ENCODE measurements around the gene VPS29.
A peak's percentile ranks its signal among the peaks of the same experiment; 100 is the strongest.
"Not testable (repeated sequence)": the region's sequence is repeated elsewhere in the genome, so short reads cannot be mapped to it uniquely, and the experiment has no call there.

Gene VPS29

DNA sequence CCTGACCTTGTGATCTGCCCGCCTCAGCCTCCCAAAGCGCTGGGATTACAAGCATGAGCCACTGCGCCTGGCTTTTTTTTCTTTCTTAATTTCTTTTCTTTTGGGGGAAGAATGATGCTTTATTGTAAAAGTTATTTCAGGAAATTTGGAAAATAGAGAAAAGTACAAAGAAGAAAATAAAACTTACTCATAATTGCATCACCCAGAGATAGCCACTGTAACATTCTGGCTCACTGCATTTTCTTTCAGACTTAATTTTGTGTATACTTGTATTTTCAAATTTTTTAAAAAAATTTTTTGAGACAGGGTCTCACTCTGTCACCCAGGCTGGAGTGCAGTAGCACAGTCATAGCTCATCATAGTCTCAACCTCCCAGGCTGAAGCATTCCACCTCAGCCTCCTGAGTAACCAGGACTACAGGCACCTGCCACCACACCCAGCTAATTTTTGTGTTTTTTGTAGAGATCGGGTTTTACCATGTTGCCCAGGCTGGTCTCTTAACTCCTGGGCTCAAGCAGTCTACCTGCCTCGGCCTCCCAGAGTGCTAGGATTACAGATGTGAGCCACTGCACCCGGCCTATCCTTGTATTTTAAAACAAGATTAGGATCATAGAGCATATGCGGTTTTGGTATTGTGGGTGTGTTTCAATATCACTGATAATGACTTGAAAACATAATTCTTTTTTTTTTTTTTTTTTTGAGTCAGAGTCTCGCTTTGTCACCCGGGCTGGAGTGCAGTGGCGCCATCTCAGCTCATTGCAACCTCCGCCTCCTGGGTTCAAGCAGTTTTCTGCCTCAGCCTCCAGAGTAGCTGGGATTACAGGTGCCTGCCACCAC, 19.2 kb upstream of the VPS29 start:
- not testable (repeated sequence) for DNase-seq

DNA sequence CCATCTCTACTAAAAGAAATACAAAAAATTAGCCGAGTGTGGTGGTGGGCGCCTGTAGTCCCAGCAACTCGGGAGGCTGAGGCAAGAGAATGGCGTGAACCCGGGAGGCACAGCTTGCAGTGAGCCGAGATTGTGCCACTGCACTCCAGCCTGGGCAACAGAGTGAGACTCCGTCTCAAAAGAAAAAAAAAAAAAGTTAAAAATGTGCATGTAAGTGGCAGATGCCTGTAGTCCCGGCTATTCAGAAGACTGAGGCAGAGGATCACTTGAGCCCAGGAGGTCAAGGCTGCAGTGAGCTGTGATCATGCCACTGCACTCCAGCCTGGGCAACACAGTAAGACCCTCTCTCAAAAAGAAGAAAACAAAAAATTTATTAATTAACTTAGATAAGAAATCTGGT, 16.1 kb upstream of the VPS29 start:
- not testable (repeated sequence) for DNase-seq

DNA sequence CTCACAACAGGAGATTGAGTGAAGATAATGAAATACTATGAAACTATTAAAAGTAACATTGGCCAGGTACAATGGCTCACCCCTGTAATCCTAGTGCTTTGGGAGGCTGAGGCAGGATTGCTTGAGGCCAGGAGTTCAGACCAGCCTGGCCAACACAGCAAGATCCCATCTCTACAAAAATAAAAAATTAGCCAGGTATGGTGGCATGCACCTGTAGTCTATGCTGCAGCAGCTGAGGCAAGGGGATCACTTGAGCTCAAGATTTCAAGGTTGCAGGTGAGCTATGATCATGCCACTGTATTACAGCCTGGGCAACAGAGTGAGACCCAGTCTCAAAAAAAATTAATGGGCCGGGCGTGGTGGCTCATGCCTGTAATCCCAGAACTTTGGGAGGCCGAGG, 15.1 kb upstream of the VPS29 start:
- DNase-seq = no peak

DNA sequence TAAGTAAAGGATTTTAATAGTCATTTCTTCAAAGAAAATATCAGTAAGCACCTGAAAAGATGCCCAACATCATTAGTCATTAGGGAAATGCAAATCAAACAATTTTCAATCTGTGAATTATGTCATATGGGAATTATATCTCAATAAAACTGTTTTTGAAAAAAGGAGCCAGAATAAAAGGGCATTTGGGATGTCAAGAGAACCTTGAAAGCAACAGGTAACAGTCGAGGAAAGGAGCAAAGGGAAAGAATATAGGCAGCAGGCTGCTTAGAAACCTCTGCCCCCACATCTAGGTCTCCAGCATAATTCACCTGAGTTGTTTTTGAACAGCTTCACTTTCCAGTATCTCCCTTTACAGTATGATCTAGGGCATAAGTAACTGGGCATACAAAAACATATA, 12.5 kb upstream of the VPS29 start:
- no peak for DNase-seq

DNA sequence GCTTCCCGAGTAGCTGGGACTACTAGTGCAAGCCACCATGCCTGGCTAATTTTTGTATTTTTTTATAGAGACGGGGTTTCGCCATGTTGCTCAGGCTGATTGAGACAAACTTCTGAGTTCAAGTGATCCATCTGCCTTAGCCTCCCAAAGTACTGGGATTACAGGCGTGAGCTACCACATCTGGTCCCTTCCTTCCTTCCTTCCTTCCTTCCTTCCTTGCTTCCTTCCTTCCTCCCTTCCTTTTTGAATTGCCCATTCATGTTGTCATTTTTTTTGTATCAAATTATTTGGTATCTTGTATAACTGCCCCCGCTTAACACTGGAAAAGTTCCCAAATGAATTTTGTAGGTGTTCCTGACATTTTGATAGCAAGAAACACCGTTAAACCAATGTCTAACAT, 11.9 kb upstream of the VPS29 start:
- DNase-seq = no peak

DNA sequence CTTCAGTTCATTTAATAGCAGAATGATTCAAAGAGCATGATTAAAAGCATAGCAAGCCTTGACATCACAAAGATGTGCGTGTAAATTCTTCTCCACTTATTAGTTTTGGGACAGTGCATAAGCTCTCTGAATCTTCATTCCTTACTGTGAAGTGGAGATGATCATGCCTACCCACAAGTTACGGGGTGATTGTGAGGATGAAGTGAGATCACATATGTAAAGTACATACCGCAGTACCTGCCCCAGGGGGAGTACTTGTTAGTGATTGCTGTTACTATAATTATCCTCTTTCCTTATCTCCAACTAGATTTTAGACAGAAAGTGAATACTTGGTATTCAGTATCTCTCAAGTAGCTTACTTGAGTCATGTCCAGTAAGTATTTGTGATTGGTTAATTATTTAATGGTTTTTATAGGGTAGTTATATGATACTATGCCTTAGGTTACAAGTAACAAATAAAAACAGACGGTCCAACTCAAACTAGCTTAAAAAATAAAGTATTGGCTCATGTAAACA, 6.2 kb upstream of the VPS29 start:
- DNase-seq = no peak

DNA sequence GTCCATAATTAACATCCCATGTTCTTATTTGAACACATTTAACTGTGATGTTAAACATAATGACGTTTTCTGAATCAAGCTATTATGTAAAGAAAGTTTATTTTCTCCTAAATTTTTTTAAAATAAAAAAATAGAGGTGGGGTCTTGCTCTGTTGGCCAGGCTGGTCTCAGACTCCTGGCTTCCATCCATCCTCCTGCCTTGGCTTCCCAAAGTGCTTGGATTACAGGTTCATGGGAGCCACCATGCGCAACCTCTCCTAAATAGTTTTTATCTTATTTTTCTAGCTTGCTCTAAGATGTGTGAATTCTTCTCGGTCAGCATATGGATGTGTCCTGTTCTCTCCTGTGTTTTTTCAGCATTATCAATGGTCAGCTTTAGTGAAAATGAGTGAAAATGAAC, 3.4 kb upstream of the VPS29 start:
- no peak for DNase-seq

DNA sequence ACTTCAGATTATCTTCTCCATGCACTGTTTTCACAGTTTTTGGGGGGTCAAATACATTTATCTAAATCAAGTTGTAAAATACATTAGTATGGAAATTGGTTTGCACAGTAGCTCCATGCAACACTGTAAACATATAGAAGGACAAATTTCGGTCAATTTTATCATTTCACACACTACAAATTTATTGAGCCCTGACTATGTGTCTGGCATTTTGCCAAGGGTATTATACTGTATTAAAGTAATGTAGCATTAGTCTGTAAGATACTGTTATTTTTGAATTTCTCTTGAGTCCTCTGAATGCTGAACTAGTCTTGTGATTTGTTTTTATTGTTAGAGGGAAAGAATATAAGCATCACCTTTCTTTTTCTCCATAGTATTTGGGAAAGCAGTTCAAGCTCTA, 1.5 kb upstream of the VPS29 start:
- no peak for DNase-seq

DNA sequence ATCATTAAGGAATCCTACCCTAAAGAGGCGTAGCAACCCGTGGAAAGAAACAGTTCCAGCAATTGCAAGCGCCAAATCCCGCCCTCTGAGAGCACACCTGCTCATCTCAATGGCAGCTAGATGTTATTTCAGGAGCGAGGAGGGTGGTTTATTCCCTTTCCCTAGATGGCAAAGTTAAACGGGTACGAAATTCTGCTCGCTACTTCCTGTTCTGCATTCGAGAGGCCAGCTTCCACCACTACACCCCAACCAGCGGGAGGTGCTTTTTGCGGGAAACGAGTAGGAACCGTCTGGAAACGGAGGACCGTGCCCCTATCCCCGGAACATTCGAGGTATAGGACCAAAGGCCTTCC, 536 bp downstream of the VPS29 start:
- peak in 1 of 2 experiments; percentile 1 for DNase-seq

DNA sequence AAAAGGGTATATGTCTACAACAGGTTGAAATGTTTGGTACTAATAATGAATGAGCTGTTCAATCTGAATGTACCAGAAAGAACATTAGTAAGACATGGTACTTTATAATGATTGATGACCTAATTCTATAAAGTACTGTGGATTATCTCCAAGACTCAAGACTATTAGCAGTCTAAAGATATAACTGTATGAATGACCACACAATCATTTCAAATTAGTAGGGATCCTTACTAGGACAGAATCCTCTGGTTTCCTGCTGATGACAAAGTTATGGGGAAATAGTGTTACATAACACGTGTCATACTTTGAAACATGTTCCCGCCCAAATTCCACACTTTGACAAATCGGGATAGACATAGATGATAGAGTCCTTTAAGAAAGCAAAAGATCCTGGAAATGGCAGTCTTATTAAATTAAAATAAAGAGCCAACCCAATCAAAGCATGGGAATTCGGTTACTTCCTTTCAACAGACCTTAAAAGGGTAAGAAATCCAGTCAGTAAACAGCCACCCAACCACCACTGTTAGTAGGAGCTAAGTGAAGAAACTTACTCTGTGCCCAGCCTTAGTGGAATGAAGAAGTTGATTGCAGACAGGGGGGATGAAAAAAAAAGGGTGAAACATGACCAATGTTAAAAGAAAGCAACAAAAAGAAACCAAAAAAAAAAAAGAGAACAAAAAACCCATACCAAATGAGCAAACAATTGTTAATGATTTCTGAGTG, 2.8 kb downstream of the VPS29 start:
- DNase-seq = no peak

DNA sequence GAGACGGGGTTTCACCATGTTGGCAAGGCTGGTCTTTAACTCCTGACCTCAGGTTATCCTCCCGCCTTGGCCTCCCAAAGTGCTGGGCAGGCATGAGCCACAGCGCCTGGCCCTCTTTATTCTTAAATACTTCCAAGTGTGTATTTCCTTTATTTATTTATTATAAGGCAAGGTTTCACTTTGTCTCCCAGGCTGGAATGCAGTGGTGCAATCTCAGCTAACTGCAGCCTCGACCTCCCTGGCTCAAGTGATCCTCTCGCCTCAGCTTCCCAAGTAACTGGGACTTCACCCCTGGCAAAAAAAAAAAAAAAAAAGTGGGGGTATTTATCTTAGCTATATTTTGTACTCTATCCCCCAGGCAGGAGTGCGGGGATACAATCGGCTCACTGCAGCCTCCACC, 26.5 kb downstream of the VPS29 start:
- DNase-seq = no peak

DNA sequence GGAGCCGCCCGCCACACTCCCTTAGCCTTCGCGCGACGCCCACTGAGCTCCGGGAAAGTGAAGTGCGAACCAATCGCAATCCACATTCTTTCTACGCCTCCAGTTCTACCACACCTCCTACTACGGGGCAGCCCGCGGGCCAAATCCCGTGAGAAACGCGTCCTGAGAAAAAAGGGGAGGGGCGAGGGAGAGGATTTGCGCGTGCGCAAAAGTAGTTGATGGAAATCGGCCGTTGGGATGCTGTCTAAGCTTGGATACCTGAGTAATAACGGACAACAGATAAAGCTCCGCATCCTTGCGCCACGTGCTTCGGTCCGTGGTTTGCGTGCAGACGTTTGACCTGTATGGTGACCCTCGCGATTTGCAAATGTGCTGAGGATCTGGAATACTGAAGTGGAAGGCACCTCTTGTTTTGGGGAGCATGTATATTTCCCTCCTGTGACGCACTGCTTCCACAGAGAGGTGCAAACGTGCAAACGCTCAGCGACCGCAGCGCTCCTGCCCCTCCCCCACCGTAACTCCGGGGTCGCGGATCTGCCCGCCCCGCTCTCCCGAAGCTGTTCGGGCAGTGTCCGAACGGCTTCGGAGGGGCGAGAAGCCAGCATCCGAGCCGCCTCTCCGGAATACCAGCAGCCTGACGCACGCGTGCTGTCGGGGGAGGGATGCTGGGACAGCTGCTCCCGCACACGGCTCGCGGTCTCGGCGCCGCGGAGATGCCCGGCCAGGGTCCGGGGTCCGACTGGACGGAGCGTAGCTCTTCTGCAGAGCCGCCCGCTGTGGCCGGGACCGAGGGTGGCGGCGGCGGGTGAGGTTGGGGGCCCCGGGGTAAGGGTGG, 33.5 kb downstream of the VPS29 start, which contains the start of the genes FAM216A and GPN3:
Gene FAM216A, plus strand, starts transcription at position 632 of the 835 bp plus-strand sequence. Its CDS starts 31 bp downstream, at position 663.
Gene GPN3, minus strand, starts transcription at position 44 of the 835 bp plus-strand sequence. CDS start 54 bp downstream, outside the sequence.
- DNase-seq = peak; percentile 92 to 93

DNA sequence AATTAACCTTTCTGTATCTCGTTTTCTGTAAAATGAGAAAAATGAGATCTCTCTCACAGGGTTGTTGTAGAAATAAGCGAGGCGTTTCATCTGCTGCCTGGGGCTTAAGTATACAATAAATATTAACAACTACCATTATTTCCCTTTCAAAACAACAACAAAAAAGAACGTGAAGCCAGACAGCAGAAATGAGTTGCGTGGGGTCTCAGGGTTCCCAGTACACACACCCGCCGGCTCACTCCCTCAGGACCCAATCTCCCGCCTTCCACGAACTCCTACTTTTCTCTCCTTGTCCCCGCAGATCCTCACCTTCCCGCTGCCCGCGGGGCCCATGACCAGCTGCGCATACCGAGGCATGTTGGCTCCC, 34.1 kb downstream of the VPS29 start:
- no peak for DNase-seq

DNA sequence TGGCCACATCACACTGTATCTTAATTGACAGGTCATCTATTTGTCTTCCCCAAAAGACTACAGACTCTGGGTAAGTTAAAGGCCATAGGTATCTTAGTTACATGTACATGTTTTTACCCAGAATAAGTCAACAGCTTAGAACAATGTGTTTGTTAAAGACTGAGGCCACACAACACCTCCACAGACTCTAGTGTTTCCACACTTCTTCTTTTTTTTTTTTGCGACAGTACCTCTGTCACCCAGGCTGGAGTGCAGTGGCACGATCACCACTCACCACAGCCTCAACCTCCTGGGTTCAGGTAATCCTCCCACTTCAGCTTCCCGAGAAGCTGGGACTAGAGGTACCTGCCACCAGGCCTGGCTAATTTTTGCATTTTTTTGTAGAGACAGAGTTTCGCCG, 35.1 kb downstream of the VPS29 start:
- no peak for DNase-seq

DNA sequence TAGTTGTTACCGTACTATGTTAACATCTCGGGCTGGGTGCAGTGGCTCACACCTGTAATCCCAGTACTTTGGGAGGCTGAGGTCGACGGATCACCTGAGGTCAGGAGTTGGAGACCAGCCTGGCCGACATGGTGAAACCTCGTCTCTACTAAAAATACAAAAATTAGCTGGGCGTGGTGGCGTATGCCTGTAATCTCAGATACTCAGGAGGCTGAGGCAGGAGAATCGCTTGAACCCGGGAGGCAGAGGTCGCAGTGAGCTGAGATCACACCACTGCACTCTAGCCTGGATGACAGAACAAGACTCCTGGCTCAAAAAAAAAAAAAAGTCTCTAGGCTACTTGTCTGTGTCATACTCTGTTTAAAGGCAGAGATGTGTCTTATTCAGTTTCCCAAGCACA, 36.1 kb downstream of the VPS29 start:
- DNase-seq = not testable (repeated sequence)

DNA sequence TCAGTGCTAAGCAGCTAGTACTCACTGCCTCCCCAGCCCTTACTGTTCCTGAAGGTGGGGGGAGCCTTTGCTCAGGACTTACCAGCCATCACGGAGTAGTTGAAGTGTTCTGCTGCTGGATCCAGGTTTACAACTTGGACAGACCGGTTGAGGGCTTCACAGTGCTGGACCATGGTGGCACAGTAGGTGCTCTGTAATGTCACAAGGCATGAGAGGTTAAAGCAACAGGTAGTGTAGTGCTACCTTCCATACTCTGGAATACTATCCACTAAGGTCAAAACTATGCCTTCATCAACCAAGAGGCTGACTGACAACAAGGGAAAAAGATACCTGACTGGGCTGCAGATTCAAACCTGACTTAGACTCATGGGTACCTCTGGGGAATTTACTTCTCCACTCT, 36.9 kb downstream of the VPS29 start:
- no peak for DNase-seq

DNA sequence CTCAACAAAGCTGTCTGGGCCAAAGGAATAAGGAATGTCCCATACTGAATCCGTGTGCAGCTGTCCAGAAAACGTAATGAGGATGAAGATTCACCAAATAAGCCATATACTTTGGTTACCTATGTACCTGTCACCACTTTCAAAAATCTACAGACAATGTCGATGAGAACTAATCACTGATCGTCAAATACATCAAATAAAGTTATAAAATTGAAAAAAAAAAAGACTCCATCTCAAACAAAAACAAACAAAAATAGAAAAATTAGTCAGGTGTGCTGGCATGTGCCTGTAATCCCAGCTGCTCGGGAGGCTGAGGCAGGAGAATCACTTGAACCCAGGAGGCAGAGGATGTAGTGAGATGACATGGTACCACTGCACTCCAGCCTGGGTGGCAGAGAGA, 40.7 kb downstream of the VPS29 start:
- DNase-seq = not testable (repeated sequence)

DNA sequence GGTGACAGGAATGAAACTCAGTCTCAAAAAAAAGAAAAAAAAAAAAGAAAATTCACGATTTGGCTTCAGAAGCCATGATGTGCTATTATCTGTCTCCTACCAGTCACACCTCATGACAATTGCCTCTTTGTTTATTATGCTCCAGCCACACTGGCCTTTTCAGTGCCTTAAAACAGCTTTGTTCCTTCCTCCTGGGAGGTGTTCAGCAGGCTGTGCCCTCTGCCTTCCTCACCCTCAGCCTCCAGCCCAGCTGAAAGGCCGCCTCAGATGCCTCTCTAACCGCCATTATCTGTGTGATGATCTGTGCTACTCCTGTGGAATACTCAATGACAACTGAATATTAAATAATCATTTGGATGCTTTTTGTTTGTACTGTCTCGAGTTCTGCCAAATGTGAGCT, 43.2 kb downstream of the VPS29 start:
- no peak for DNase-seq

DNA sequence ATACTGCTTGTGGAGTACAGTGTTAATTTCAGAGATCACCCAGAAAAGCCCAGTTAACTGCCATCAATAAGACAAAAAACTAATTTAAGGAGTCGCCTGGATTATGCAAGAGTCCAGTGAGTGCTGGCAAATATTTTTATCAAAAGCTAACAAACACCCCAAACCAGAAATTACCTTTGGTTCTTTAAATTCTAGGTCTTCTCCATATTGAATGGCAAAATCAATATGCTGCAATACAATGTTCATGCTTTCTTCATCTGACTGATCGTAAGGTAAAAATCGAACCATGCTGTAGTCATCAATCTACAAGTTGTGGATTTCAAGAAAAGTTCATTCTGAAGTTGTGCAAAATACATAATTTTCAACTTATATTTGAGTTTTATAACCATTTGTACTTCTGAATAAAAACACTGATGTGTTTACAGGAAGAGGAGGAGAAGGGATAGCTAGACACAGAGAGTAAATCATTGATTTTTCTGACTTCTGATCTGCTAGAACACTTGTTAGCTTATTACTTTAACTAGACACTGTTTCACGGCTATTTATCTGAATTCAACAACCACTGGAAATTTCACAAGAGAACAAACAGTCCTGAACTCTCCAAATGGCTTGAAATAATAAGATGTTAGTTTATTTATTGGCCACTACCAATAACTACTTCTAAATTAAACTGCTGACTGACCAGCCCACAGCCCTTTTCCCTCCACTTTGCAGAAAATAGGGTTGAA, 48.2 kb downstream of the VPS29 start:
- no peak for DNase-seq

DNA sequence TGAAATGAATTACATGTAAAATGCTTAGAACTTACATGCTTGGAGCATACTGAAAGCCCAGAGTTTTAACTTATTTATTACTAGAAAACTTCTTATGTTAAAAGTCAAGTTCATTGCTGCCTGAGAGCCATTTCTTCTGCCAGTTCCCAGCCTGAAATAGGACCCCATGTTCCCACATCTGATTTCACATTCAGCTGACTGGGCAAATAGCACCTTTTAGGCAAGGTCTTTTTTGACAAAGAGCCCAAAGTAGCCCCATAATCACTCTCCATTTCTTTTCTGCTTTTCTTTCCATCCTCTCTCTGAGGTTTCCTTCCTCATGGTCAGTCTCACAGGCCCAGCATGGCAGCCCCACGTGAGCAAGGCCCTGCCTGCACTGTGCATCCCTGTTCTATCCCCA, 50.6 kb downstream of the VPS29 start:
- DNase-seq = no peak

DNA sequence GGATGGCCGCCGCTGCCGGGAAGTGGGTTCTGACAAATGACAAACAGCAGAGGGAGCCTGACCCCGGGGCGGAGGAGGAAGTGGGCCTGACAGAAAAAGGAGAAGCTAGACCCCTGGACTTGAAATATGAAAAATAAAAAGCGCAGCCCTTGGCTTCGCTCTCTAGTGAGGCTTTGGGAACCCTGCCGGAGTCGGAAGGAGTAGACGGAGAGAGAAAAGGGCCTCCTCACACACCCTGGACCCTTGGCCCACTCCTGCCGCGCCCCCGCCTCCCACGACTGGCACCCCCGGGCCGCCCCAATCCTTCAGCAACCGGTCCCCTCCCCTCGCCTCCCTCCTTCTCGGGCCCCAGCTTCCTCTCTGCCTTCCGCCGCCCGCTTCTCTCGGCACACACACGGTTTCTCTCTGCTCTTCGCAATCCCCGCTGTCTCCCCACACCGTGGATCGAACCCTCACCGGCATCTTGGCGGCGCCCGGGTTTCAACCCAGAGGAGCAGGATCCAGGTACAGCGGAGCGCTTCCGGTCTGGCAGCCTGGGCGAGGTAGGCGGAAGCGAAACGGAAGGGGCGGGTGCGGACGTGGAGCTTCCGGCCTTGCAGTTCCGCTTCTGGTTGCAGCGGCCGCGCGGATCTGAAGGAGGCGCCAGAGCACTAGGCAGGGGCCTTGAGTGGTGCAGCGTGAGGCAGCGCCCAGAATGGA, 52.0 kb downstream of the VPS29 start, which contains the start of gene ARPC3:
Gene ARPC3, minus strand, starts transcription at position 539 of the 699 bp plus-strand sequence. Its CDS starts 77 bp downstream, at position 462.
- DNase-seq = peak; percentile 94 to 95

DNA sequence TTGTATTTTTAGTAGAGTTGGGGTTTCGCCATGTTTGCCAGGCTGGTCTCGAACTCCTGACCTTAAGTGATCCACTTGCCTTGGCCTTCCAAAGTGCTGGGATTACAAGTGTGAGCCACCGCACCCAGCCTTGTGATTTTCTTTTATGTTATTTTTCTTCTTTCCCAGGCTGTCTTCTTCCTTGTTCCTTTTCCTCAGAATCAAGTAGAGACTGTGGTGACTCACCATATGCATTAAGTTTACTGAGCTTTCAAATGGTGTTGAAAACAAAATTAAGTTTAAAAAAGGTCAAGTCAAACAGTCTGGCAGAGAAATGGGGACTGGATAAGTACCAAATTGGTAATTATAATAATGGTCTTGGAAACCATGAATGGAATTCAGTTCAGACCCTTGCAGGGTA, 57.5 kb downstream of the VPS29 start:
- no peak for DNase-seq

Data from activated CD4-positive, alpha-beta T cell treated with anti-CD3 and anti-CD28 coated beads, Interleukin-2, amount 50 U/mL, for 4 hours (primary cell).